ENCODE data around the gene PADI4. TPM values are rescaled to one million over a fixed set of nuclear protein-coding genes. Genes with fewer than 3 reads are reported as not detected.

Gene PADI4
- total and polyA plus RNA-seq, 2 of the 4 experiments (the other 2 are of a cell fraction): not detected

DNA sequence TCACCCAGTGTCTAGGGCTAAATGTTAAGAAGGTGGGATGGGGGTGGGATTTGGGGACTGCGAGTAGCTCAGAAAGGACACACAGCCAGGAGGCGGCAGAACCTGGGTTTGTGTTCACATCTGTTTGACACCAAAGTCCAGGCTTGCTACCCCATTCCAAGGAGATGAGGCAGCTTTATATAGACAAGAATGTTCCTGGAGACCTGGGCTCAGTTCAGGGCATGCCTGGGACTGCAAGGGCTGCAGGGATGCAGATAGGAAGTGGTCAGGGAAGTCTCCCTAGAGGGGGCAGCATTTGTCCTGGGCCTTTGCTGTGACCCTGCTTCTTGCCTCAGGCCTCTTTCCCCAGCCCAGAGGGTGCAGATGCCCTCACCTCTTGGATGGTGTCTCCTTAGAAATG is 42.8 kb upstream of the PADI4 start:
- WGBS, 2 experiments (ENCODE audit: extremely low coverage in 2 of 2, insufficient read length in 1 of 2): 100% methylated on average over 1 of the region's 2 CpGs; no CpG with 5 or more reads in 1 of the 2 experiments
- POLR2A ChIA-PET (ENCODE audit: unreplicated experiment): no interaction called here

More for the DNA sequence above, 42.8 kb upstream of the PADI4 start:
- no peak overlapping the region for H2BK5ac ChIP-seq (ENCODE audit: low read depth, low read length, poor library complexity, severe bottlenecking)
- no peaks in the 10 kb centered on the region for H3K79me1 ChIP-seq (ENCODE audit: low read depth in 1 of 2, low read length in 2 of 2)
- CTCF ChIA-PET: no interaction called here
- H3K14ac ChIP-seq (replicated peaks; ENCODE audit: low read depth, low read length): no peak overlapping the region
- no peak overlapping the region for H2AK5ac ChIP-seq (ENCODE audit: low read depth, low read length)
- no peaks in the 10 kb centered on the region for H3K9me1 ChIP-seq (ENCODE audit: insufficient read depth, low read length)
- ATAC-seq (ENCODE audit: low read depth) (peak; percentile 84), DNase-seq (peak; percentile 18)
- peak overlapping the region; percentile 25 for H2AFZ ChIP-seq (replicated peaks; ENCODE audit: low read length, poor library complexity)
- no peaks in the 10 kb centered on the region for H3K36me3 ChIP-seq (ENCODE audit: control insufficient read depth, insufficient read depth, low read length)
- in situ Hi-C loops (cut with MboI; ENCODE audit: low sequenced_read_pairs) (no loop called here), intact Hi-C loops (cut with micrococcal nuclease) (no loop called here), dilution Hi-C loops (cut with HindIII; ENCODE audit: low sequenced_read_pairs, unreplicated experiment) (no loop called here)
- H2BK20ac ChIP-seq (ENCODE audit: low read depth, low read length): no peak overlapping the region
- H3K9ac ChIP-seq (ENCODE audit: low read depth, low read length): no peak overlapping the region
- no peak overlapping the region for H3K18ac ChIP-seq (ENCODE audit: low read depth, low read length)
- no peak overlapping the region for H2BK15ac ChIP-seq (ENCODE audit: low read depth, low read length)
- H3K4ac ChIP-seq (ENCODE audit: low read depth, low read length): no peak overlapping the region
- no peak overlapping the region for H3K56ac ChIP-seq (ENCODE audit: extremely low read depth, insufficient read depth, low read length)
- H3K4me2 ChIP-seq (ENCODE audit: low read depth, low read length): no peak overlapping the region
- H2AK9ac ChIP-seq (replicated peaks; ENCODE audit: low read depth, low read length, poor library complexity): no peak overlapping the region
- no peak overlapping the region for H3K4me3 ChIP-seq (ENCODE audit: insufficient read depth, low read depth, low read length)
- H3K27me3 ChIP-seq (ENCODE audit: control insufficient read depth, insufficient read depth, low read length): peaks cover 15% of the 10 kb centered on the region
- H3K27ac ChIP-seq (ENCODE audit: insufficient read depth, low read length): no peak overlapping the region
- H4K91ac ChIP-seq (ENCODE audit: insufficient read depth, low read depth, low read length): no peak overlapping the region
- no peak overlapping the region for H2BK120ac ChIP-seq (ENCODE audit: low read depth, low read length)
- no TSS peak for BruUV-seq (replicated peaks)
- H3K9me3 ChIP-seq (ENCODE audit: control insufficient read depth, insufficient read depth, low read length): no peaks in the 10 kb centered on the region; the same call in none of the 2 replicates
- H4K5ac ChIP-seq (ENCODE audit: low read depth, low read length): no peak overlapping the region
- no peaks in the 10 kb centered on the region for H4K20me1 ChIP-seq (ENCODE audit: insufficient read depth, low read length)
- no peak overlapping the region for H4K8ac ChIP-seq (ENCODE audit: low read depth in 2 of 2, low read length in 2 of 2)
- no peak overlapping the region for H3K23ac ChIP-seq (ENCODE audit: low read depth, low read length)
- no peak for TF ChIP-seq CHD1 (IDR thresholded peaks at IDR 0.05; ENCODE audit: low read depth, low read length)
- TF ChIP-seq RAD21 (IDR thresholded peaks at IDR 0.05; ENCODE audit: low read length): no peak
- TF ChIP-seq, protein P1, sequence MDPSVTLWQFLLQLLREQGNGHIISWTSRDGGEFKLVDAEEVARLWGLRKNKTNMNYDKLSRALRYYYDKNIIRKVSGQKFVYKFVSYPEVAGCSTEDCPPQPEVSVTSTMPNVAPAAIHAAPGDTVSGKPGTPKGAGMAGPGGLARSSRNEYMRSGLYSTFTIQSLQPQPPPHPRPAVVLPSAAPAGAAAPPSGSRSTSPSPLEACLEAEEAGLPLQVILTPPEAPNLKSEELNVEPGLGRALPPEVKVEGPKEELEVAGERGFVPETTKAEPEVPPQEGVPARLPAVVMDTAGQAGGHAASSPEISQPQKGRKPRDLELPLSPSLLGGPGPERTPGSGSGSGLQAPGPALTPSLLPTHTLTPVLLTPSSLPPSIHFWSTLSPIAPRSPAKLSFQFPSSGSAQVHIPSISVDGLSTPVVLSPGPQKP (IDR thresholded peaks at IDR 0.05; ENCODE audit: borderline replicate concordance, low read depth, low read length): no peak
- no peak for TF ChIP-seq CEBPB (IDR thresholded peaks at IDR 0.05; ENCODE audit: low read depth, low read length)
- TF ChIP-seq SMC3 (IDR thresholded peaks at IDR 0.05; ENCODE audit: low read depth, low read length): no peak
- no peak for TF ChIP-seq RFX5 (IDR thresholded peaks at IDR 0.05; ENCODE audit: low read depth, low read length)
- no peak for TF ChIP-seq FOS (IDR thresholded peaks at IDR 0.05; ENCODE audit: low read depth, low read length)
- TF ChIP-seq, protein P2, sequence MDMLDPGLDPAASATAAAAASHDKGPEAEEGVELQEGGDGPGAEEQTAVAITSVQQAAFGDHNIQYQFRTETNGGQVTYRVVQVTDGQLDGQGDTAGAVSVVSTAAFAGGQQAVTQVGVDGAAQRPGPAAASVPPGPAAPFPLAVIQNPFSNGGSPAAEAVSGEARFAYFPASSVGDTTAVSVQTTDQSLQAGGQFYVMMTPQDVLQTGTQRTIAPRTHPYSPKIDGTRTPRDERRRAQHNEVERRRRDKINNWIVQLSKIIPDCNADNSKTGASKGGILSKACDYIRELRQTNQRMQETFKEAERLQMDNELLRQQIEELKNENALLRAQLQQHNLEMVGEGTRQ (IDR thresholded peaks at IDR 0.05; ENCODE audit: low read depth, low read length): no peak
- no peak for TF ChIP-seq MAFK (IDR thresholded peaks at IDR 0.05; ENCODE audit: low read depth, low read length)
- TF ChIP-seq MXI1 (IDR thresholded peaks at IDR 0.05; ENCODE audit: borderline replicate concordance, low read depth, low read length): no peak
- TF ChIP-seq, protein P3, sequence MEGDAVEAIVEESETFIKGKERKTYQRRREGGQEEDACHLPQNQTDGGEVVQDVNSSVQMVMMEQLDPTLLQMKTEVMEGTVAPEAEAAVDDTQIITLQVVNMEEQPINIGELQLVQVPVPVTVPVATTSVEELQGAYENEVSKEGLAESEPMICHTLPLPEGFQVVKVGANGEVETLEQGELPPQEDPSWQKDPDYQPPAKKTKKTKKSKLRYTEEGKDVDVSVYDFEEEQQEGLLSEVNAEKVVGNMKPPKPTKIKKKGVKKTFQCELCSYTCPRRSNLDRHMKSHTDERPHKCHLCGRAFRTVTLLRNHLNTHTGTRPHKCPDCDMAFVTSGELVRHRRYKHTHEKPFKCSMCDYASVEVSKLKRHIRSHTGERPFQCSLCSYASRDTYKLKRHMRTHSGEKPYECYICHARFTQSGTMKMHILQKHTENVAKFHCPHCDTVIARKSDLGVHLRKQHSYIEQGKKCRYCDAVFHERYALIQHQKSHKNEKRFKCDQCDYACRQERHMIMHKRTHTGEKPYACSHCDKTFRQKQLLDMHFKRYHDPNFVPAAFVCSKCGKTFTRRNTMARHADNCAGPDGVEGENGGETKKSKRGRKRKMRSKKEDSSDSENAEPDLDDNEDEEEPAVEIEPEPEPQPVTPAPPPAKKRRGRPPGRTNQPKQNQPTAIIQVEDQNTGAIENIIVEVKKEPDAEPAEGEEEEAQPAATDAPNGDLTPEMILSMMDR (conservative IDR thresholded peaks at IDR 0.05; ENCODE audit: low read depth, low read length): no peak
- no peak for TF ChIP-seq NFE2L2 (IDR thresholded peaks at IDR 0.05; ENCODE audit: low read depth, low read length)
- TF ChIP-seq MAZ (IDR thresholded peaks at IDR 0.05; ENCODE audit: borderline replicate concordance, low read depth, low read length): no peak
- TF ChIP-seq POLR2A (IDR thresholded peaks at IDR 0.05; ENCODE audit: low read depth, low read length): no peak
- no peak for TF ChIP-seq RCOR1 (IDR thresholded peaks at IDR 0.05; ENCODE audit: insufficient replicate concordance, low read length)
- no peak for TF ChIP-seq BHLHE40 (IDR thresholded peaks at IDR 0.05; ENCODE audit: low read depth, low read length)
- no peaks in the 10 kb centered on the region for H3K4me1 ChIP-seq (ENCODE audit: control insufficient read depth, insufficient read depth, low read length)

Data from IMR-90 (cell line).